Measurements from ENCODE around the gene HAUS7. TPM values are rescaled to one million over a fixed set of nuclear protein-coding genes. Genes with fewer than 3 reads are reported as not detected.

Gene HAUS7
- polyA plus RNA-seq, 1 donor from 2014 or later = 27.7 TPM

GRCh38 chrX:153500676-153501280 is 30.4 kb upstream of the HAUS7 start:
- Histone ChIP-seq H4K20me1 (ENCODE audit: insufficient read depth) (no peaks in the 10 kb centered on the region), H3F3A (ENCODE audit: insufficient read depth, low read length, poor library complexity, severe bottlenecking) (no peaks in the 10 kb centered on the region), H3K27ac (ENCODE audit: low read length) (no peak overlapping the region), H3K79me2 (replicated peaks; ENCODE audit: insufficient read depth, low read length) (no peaks in the 10 kb centered on the region), H3K4me3 (ENCODE audit: low read length) (no peak overlapping the region), H3K9me3 (ENCODE audit: low read length) (no peaks in the 10 kb centered on the region), H3K9ac (ENCODE audit: low read length) (no peak overlapping the region), H3K36me3 (ENCODE audit: insufficient read depth, low read length) (no peaks in the 10 kb centered on the region), H3K27me3 (ENCODE audit: insufficient read depth, low read depth, low read length) (no peaks in the 10 kb centered on the region), H3K9me2 (ENCODE audit: insufficient read depth, low read length) (no peaks in the 10 kb centered on the region), H2AFZ (ENCODE audit: low read depth, low read length) (no peak overlapping the region), H3K4me2 (ENCODE audit: low read length) (no peak overlapping the region)
- TF ChIP-seq RAD21 (conservative IDR thresholded peaks at IDR 0.05) (no peak), POLR2AphosphoS5 (IDR thresholded peaks at IDR 0.05) (no peak), EZH2 (IDR thresholded peaks at IDR 0.05; ENCODE audit: borderline replicate concordance, insufficient read depth, low read length, poor library complexity, severe bottlenecking) (no peak), EP300 (conservative IDR thresholded peaks at IDR 0.05; ENCODE audit: poor library complexity, severe bottlenecking) (no peak), MXI1 (conservative IDR thresholded peaks at IDR 0.05; ENCODE audit: poor library complexity, severe bottlenecking) (no peak), TAF1 (IDR thresholded peaks at IDR 0.05; ENCODE audit: low read depth) (no peak), REST (IDR thresholded peaks at IDR 0.05; ENCODE audit: borderline replicate concordance) (no peak), SMC3 (conservative IDR thresholded peaks at IDR 0.05; ENCODE audit: poor library complexity) (no peak), CTCF (IDR thresholded peaks at IDR 0.05; ENCODE audit: poor library complexity, severe bottlenecking) (no peak)

- H3K4me2 ChIP-seq (ENCODE audit: low read length) = no peak overlapping the region
- H3K9me2 ChIP-seq (ENCODE audit: insufficient read depth, low read length) = no peaks in the 10 kb centered on the region
- no peaks in the 10 kb centered on the region for H3K36me3 ChIP-seq (ENCODE audit: insufficient read depth, low read length)
- no peak overlapping the region for H3K9ac ChIP-seq (ENCODE audit: low read length)
- H3K27ac ChIP-seq (ENCODE audit: low read length) = no peak overlapping the region
- no peak overlapping the region for H3K4me3 ChIP-seq (ENCODE audit: low read length)
- H3K27me3 ChIP-seq (ENCODE audit: insufficient read depth, low read depth, low read length) = no peaks in the 10 kb centered on the region
- H3F3A ChIP-seq (ENCODE audit: insufficient read depth, low read length, poor library complexity, severe bottlenecking) = no peaks in the 10 kb centered on the region
- no peak overlapping the region for H2AFZ ChIP-seq (ENCODE audit: low read depth, low read length)
- no peaks in the 10 kb centered on the region for H3K9me3 ChIP-seq (ENCODE audit: low read length)
- no peak for TF ChIP-seq TAF1 (IDR thresholded peaks at IDR 0.05; ENCODE audit: low read depth)
- TF ChIP-seq REST (IDR thresholded peaks at IDR 0.05; ENCODE audit: borderline replicate concordance) = no peak
- no peak for TF ChIP-seq MXI1 (conservative IDR thresholded peaks at IDR 0.05; ENCODE audit: poor library complexity, severe bottlenecking)
- no peak for TF ChIP-seq EZH2 (IDR thresholded peaks at IDR 0.05; ENCODE audit: borderline replicate concordance, insufficient read depth, low read length, poor library complexity, severe bottlenecking)
- no peak for TF ChIP-seq POLR2AphosphoS5 (IDR thresholded peaks at IDR 0.05)
- no peak for TF ChIP-seq EP300 (conservative IDR thresholded peaks at IDR 0.05; ENCODE audit: poor library complexity, severe bottlenecking)
- no peak for TF ChIP-seq RAD21 (conservative IDR thresholded peaks at IDR 0.05)
- TF ChIP-seq SMC3 (conservative IDR thresholded peaks at IDR 0.05; ENCODE audit: poor library complexity) = no peak
- TF ChIP-seq CTCF (IDR thresholded peaks at IDR 0.05; ENCODE audit: poor library complexity, severe bottlenecking) = no peak
- no peaks in the 10 kb centered on the region for H3K79me2 ChIP-seq (replicated peaks; ENCODE audit: insufficient read depth, low read length)
- no peaks in the 10 kb centered on the region for H4K20me1 ChIP-seq (ENCODE audit: insufficient read depth)
These were observed 29.5 kb upstream of the HAUS7 start for GRCh38 chrX:153499876-153500275.

All from neural cell (in vitro differentiated cells).